Choroid plexus epithelial cell (primary cell): Measurements from ENCODE around the gene PPOX.

Experiments
- DNase-seq: peaks from one replicate; pipeline ENCODE4 v3.0.0-alpha.2; 2010; ENCODE audit warnings: low read depth
- H3K4me3 ChIP-seq: 2 replicates; pipeline ENCODE4 v1.5.1; 2011; ENCODE audit warnings: low read depth, mild to moderate bottlenecking, control low read depth, low read length, moderate library complexity
- CTCF ChIP-seq: conservative IDR thresholded peaks from 2 replicates; pipeline ENCODE4 v1.5.1; 2011; ENCODE audit warnings: low read depth, mild to moderate bottlenecking, control low read depth, inconsistent platforms, low read length, moderate library complexity

The PPOX gene

GRCh38 chr1:161157867-161158266 lies 8.4 kb upstream of the PPOX start:
- DNase-seq: no peak
- no peak for TF ChIP-seq CTCF
- H3K4me3 ChIP-seq: no peak overlapping the region

GRCh38 chr1:161158316-161159010 lies 7.8 kb upstream of the PPOX start:
- TF ChIP-seq CTCF: no peak
- DNase-seq: no peak
- H3K4me3 ChIP-seq: peak overlapping the region; percentile 95

- peak; percentile 53 for TF ChIP-seq CTCF
- H3K4me3 ChIP-seq: peak within 1 kb of the TSS; percentile 95
- peak; percentile 92 for DNase-seq
Observed at GRCh38 chr1:161159087-161159912, 6.9 kb upstream of the PPOX start, which contains the start of gene USP21. Gene USP21 (plus strand): TSS chr1:161159500. CDS start chr1:161160641, 1,141 bp downstream.

- H3K4me3 ChIP-seq: peak overlapping the region; percentile 95
- no peak for DNase-seq
- no peak for TF ChIP-seq CTCF
Observed at GRCh38 chr1:161159913-161160243, 6.3 kb upstream of the PPOX start.

GRCh38 chr1:161160671-161161145 lies 5.5 kb upstream of the PPOX start:
- H3K4me3 ChIP-seq: no peak overlapping the region

GRCh38 chr1:161161652-161162051 lies 4.6 kb upstream of the PPOX start:
- no peak for TF ChIP-seq CTCF
- no peak for DNase-seq

More at GRCh38 chr1:161160671-161161145, 5.5 kb upstream of the PPOX start:
- no peak for DNase-seq
- no peak for TF ChIP-seq CTCF

More at GRCh38 chr1:161161652-161162051, 4.6 kb upstream of the PPOX start:
- no peak overlapping the region for H3K4me3 ChIP-seq
